Measurements from ENCODE around the gene TCF25.
"Not testable (repeated sequence)": the region's sequence is repeated elsewhere in the genome, so short reads cannot be mapped to it uniquely, and the experiment has no call there.

Gene TCF25

DNA sequence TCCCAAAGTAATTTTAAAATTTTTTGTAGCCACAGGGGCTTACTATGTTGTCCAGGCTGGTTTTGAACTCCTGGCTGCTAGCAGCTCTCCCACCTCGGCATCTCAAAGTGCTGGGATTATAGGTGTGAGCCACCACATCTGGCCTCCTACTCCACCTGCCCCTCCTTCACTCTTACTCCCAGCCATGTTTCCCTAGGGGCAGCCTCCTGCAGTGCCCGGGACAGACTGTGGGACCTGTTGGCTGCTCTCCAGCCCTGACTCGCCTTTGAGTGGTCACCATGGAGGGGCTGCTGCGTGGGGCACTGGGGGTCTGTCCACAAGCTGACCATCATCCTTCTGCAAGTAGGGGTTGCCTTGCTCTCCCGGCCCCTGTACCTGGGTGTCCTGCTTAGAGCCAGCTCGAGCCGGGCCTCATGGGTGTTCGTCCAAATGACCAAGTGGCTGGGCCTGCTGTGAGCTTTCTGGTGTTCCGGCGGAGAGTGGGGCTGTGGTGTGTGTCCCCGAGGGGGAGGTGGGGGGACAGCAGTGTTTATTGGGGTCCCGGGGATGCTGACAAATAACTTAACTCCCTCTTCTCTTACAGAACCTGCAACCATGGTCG lies 28.6 kb upstream of the TCF25 start:
- DNase-seq, result no peak

DNA sequence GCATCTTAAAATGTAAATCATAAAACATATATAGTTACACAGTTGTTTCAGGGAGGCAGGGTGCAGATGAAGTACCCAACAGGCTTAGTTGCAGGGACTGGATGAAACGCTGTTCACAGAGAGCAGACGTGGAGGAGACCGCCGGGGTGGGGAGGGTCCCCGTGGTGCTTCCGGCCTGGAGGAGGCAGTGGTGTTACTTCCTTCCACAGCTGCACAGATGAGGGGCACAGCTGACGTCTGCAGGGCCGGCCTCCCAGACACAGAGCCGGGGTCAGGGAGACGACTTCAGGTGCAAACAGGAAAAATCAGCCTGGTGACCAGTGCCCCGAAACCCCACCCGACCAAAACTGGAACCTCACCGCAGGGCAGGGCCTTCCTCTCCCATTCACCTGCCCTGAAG lies 28.0 kb upstream of the TCF25 start:
- DNase-seq, result no peak

DNA sequence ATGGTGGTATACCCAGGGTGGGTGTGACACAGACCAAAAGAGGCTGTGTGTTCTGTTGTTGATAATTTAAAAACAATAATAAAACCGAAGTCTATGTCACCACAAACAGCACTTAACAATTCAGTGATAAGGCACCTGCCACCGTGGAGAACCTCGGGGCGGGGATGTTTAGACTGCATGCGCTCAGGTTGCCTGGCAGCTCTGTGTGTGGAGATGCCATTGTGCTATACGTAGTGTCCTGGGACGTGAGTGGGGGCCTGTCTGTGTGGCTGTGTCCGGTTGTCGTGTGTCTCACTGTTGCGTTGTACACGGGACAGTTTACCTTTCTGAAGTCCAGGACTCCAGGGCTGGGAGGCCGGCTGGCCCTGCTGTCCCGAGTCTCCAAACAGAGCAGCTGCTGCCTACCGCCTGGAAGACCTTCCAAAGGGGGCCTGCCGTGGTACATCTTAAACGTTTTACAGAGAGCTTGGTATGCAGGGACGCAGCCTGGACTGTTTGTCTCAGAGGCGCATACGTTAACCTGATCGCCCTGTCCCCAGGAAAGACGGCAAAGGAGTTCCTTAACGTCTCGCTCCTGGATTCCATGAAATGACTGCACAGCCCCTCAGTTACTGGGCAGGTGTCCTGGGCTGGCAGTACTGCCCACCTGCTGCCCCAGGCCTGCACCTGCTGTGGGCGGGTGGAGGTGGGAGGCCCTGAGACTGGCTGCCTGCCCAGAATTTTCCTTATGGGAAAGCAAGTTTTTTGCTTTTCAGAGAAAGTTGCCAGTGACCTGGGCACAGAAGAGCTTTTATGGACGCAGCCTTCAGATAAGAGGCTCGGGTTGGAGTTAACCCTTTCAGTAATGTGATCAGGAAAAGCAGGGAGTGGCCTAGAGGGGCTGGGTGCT lies 26.1 kb upstream of the TCF25 start:
- DNase-seq, result no peak

DNA sequence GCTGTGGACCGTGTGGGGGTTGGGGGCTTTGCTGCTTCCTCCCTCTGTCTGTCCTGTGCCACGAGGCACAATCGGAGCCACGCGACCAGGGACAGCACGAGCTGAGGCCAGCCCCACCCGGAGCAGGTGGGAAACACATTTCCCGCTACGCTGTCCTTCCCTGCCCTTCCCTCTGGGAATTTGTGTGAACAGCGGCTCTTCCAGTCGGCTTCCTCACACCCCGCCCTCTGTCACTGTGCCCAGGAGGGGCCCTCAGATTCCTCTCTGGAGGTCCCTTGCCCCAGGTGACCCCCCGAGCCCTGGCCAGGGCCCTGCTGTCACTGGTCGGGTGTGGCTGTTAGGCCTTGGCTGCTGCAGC lies 25.5 kb upstream of the TCF25 start:
- no peak for DNase-seq

DNA sequence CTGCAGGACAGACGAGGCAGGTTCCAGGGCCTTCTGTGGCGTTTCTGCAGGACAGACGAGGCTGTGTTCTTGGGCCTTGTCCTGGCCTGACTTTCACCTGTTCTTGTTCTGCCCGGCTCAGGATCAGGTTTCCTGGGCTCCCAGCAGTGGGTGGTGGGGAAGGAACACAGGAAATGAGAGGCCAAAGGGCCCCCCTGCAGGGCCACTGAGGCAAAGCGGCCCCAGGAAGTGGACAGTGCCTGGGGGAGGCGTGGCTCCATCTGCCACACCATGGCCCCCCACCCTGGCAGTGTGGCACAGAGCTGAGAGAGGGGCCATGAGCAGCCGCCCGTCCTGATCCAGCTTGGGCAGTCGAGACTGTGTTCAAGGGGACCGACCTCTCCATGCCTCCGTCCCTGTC lies 24.4 kb upstream of the TCF25 start:
- no peak for DNase-seq

DNA sequence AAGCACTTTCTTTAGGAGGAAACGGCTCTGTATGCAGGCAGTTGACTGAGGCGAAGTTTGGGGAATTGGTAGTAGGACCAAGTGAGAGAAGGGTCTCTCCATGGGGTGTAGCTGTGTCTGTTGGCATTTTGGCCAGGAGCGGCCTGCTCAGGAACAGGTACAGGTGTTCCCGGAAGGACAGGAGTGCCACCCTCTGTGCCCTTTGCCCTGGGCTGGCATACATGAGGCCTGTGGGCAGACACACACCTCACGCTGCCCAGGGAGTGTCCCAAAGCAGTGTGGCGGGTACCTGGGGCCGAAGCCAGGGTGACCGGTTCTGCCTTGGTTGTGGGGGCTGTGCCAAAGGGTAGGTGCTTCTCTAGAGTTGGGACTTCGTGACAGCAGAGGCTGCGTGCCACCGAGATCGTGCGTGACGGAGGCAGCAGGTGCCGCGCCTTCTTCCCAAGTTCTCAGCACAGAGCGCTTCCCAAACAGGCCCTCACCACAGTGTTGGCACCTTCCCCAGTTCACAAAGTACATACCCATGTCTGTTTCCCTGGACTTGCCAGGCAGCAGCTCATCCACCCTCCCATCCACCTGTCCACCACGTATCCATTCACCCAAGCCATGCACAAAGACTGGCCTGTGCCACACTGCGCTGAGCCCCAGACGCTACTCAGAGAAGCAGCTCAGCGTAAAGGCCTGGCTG lies 19.9 kb upstream of the TCF25 start:
- DNase-seq, result no peak

DNA sequence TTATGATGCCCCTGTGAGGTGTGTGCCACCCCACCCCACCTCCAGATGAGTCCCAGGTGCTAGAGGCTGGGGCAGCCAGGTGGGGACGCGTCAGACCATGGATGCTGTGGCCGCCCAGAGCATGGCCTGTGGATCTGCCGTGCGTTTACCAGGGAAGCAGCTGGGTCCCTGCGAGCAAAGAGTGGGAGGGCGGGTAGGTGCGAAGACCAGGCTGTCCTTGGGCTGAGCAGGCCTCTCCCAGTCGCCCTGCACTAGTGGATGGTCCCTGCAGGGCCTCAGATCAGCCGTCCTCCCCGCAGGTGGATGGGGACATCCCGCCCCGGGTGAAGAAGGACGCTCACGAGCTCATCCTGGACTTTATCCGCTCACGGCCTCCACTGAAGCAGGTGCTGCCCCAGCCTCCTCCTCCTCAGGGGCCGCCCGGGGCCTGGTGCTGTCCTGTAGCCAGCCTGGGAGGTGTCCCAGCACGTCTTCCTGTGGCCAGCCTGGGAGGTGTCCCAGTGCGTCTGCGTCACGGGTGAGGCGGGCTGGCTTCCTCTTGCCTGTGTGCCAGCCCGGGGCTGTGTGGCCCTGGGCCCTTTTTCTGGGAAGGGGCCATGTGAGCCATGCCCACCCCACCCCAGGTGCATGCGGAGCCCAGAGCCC lies 18.0 kb upstream of the TCF25 start:
- no peak for DNase-seq

DNA sequence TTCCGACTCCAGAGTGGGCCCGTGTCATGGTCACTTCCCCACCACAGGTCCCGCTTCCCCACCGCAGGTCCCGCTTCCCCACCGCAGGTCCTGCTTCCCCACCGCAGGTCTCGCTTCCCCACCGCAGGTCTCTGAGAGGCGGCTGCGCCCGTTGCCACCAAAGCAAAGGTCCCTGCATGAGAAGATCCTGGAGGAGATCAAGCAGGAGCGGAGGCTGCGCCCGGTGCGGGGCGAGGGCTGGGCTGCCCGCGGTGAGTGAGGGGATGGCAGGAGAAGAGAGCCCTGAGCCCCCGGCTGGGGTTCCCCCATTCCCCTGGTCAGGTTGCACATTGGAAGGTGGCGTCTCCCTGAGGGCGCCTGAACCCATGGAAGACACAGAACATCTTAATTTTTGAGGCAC lies 17.4 kb upstream of the TCF25 start:
- no peak for DNase-seq

DNA sequence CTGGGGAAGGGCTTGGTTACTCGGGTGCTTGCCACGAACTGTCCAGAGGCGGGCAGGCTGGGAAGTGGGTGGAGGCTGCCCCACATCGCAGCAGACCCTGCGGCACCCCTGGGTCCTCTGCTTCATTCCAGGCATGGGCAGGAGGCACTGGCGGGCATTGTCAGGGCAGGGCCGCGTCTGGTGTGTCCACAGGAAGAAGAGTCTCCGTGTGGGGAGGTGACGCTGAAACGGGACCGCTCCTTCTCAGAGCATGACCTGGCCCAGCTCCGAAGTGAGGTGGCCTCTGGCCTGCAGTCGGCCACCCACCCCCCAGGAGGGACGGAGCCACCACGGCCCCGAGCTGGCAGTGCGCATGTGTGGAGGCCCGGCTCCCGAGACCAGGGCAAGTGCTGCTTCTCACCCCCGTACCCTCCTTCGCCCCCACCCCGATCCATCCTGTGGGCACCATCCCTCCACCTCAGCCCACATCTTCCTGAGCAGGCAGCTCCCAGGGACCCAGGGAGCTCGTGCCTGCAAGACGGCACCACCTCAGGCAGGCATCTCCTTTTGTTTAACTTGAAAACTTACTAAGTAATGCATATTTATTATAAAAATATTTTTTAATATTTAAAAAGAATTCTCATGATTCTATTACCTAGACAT lies 14.3 kb upstream of the TCF25 start:
- no peak for DNase-seq

DNA sequence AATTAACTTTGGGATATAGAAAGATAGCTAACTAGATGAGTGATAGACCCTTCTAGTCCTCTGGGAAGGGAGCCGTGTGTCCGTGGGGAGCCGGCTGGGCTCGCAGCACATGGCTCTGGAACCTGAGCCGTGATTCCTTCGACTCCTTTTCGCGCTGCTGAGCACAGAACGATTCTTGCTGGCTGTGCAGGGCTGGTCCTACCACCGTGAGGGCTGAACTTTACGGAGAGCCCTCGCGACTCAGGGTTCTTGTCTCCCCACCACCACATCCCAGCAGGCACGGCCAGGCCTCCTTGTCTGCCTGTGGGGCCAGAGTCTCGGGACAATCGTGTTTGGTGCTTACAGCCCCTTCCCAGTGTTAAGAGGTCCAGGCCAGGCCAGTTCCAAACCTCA lies 13.8 kb upstream of the TCF25 start:
- no peak for DNase-seq

DNA sequence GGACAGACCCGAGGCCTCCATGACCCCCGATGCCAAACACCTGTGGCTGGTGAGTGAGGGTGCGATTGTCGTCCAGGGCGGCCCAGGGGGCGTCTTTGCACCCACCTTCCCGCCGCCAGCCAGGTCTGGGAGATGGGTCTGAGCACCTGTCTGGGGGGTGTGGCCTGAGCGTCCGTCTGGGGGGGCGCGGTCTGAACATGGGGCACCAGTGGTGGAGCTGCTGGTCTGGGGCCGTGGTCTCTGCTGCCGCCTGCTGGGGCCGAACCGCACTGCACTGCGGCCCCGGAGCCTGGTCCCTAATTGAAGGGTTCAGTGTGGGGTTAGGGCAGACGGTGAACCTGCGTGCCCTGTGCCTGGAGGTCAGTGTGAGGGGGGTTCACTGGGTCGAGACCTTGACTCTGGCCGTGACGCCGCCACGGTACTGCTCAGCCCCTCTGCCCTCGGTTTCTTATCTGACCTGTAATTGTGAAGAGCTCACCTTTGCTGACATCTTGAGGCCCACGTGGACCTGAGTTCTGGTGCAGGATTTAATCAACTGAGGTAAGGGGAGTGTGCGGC lies 12.6 kb upstream of the TCF25 start:
- peak; percentile 76 to 80 for DNase-seq

DNA sequence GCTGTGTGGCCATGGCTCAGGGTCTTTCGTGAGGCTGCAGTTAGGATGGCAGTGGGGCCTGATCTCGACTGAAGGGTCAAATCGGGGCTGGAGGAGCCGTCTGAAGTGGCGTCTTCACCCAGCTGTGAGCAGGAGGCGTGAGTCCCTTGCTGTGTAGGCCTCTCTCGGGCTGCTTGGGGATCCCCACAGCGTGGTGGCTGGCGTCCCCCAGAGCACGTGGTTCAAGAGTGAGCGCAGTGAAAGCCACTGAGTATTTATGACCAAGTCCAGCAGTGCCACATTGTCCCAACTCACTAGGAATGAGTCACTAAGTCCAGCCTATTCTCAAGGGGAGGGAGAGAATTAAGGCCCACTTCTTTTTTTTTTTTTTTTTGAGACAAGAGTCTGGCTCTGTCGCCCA lies 11.7 kb upstream of the TCF25 start:
- DNase-seq, result no peak

DNA sequence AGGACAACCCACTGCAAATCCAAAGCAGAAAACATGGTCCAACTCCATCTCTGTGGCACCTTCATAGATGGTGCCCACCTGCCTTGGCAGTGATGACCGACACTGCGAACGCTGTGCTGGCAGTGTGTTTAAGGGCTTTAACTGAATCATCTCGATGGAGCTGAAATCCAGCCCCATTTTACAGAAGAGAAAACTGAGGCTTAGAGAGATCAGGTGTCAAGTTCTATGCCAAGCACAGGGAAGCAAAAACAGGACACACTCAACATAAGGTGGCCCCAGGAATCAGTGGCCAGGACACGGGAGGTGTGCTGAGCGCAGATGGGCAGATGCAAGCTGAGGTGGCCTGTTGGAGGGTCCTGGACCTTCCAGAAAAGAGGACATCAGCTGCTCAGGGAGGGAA lies 10.7 kb upstream of the TCF25 start:
- no peak for DNase-seq

DNA sequence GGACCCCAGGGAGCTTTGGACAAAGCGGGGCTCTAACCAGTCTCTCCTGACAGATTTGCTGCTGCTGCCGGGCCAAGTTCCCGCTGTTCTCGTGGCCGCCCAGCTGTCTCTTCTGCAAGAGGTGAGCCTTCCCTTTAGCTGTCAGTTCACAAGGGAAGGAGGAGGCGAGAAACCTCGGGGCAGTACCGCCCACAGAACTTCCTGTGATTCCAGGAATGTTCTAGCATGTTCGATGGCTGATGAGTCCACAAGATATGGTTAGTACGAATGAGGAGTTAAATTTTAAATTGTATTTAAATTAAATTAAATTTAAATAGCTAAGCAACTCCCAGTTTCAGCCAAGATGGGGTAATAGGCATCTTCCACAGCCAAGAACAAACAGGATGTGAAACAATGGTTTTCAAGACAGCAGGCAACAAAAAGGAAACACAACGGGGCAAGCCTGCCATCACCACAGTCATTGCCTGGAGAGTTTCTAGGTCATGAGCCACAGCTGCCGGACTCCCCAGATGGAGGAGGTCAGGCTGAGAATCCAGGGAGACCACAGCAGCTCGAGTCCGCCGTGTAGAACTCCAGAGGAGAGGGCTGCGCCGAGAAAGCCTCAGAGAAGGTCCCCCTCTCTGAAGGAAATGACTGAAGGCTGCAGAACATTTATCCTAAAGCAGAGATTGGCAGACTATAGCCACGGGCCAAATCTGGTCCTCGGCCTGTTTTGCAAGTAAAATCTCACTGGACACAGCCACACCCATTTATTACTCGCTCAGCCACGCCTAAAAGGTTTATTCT lies 9.5 kb upstream of the TCF25 start:
- no peak for DNase-seq

DNA sequence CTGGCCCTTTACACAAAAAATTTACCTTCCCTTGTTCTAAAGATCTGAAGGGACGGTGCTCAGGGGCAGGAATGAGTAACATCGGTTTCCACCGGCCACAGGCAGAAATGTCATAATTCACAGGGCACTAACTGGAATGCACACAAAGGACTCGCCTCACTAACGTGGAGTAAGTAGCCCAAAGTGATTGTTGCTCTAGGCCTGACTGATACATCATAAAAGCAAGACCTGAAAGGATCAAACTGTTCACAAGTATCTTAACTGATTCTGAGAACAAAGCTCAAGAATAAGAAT lies 8.9 kb upstream of the TCF25 start:
- no peak for DNase-seq

DNA sequence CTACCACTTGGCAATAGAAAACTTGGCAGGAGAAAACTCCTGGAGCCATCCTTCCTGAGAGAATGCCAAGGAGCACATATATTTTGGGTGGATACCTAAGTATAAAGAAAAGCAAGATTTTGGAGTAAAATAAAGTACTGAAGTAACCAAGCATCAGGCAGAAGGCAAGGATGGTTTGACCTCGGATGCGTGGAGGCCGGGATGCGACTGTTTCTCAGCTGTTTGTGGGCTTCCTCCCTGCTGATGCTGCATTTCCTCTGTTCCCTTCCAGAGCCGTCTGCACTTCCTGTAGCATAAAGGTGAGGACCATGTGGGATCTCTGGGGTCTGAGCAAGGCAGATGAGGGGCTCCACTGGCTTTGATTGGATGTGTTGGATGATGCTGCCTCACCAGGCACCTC lies 5.5 kb upstream of the TCF25 start:
- DNase-seq, result no peak

DNA sequence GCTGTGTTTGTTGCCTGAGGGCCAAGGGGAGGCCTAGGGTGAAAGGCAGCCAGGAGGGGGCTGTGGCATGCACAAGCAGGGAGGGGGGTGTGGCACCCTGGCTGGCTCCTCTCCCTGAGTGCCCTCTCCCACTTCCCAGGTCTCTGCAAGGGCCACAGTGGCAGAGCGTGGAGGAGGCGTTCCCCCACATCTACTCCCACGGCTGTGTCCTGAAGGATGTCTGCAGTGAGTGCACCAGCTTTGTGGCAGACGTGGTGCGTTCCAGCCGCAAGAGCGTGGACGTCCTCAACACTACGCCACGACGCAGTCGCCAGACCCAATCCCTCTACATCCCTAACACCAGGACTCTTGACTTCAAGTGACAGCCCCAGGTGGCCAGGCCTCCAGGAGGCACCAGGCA lies 3.5 kb upstream of the TCF25 start:
- DNase-seq, result no peak

DNA sequence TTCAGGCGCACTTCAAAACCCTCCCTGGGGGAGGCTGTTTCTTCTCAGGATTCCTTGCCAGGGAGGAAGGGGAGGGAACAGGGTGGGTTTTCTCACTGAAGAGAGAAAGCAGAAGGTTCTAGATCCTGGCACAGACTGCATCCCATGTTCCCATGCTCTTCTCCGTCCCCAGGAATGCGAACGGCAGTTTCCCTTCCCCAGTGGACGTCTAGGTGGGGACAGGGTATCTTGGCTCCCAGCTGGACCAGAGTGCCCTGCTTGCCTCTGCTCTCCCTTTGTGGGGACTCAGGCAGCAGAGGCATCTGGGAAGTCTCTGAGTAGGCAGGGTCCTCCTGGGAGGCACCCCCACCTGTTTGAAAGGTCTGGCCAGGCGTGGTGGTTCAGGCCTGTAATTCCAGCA lies 3.0 kb upstream of the TCF25 start:
- DNase-seq, result no peak

DNA sequence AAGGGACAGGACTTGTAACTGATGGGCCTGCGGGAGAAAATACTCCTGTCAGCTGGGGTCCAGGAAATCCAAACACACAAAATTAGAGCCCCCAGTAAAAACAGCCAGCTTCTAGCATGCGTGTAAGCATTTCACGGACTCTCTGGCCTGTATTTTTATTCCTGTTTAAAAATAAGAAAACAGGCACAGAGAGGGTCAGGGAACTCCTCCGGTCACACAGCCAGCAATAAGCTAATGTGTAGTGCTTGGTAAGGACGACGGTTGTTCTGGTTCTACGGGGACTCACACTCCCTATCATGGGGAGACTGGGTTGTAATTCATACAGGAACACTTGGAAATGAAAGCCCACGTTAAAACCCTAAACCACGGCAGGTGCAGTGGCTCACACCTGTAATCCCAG lies 1.5 kb upstream of the TCF25 start:
- no peak for DNase-seq

DNA sequence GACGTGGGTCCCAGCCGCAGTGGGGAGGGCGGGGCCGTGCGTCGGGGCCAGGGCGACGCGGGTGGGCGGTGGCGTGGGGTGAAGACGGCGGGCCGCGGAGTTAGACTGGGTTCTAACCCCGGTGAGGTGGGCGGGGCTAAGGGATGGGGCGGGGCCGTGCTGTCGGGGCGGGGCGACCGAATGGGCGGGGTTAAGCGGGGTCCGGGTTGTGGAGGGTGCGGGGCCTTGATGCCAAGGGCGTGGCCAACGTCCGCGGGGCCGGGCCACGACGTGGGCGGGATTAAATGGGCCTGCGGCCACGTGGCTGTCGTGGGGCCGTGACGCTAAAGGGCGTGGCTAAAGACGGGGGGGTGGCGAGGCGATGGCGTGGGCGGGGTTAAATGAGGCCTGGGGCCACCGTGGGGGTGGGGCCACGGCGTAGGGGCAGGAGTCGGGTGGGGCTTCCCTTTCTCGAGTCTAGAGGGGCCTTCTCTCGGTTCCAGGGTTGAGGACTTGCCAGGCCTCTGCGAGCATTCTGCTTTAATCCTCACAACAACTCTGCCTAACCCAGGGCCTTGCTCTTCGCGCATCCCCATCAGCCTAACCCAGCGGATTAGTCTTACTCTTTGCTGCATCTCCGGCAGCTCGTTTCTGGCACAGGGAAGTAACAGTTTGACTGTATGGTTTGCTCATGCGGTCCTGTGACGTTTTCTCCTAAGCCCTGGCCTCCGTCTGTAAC lies 739 bp downstream of the TCF25 start:
- peak; percentile 96 to 98 for DNase-seq

DNA sequence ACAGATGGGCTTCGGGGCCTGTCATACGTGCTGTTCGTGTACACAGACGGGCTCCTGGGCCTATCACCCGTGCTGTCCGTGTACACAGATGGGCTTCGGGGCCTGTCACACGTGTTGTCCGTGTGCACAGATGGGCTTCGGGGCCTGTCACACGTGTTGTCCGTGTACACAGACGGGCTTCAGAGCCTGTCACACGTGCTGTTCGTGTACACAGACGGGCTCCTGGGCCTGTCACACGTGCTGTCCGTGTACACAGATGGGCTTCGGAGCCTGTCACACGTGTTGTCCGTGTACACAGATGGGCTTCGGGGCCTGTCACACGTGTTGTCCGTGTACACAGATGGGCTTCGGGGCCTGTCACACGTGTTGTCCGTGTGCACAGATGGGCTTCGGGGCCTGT lies 5.7 kb downstream of the TCF25 start:
- not testable (repeated sequence) for DNase-seq

Measured in stimulated activated CD4-positive, alpha-beta T cell treated with anti-CD3 and anti-CD28 coated beads, Interleukin-2, amount 100 ng/mL, for 48 hours (primary cell).